CD4-positive, alpha-beta T cell treated with Interleukin-15 for 1 hour (primary cell): ENCODE data around the gene TRPV4.

Experiments used
- DNase-seq: peaks from one replicate; pipeline ENCODE4 v3.0.0-alpha.2; 2020

TRPV4 gene

GRCh38 chr12:109804820-109805761 is 28.1 kb downstream of the TRPV4 start:
- DNase-seq = peak; percentile 65

- no peak for DNase-seq
Measured at GRCh38 chr12:109803678-109804077, 29.5 kb downstream of the TRPV4 start.

GRCh38 chr12:109802828-109803227 is 30.4 kb downstream of the TRPV4 start:
- no peak for DNase-seq

DNA sequence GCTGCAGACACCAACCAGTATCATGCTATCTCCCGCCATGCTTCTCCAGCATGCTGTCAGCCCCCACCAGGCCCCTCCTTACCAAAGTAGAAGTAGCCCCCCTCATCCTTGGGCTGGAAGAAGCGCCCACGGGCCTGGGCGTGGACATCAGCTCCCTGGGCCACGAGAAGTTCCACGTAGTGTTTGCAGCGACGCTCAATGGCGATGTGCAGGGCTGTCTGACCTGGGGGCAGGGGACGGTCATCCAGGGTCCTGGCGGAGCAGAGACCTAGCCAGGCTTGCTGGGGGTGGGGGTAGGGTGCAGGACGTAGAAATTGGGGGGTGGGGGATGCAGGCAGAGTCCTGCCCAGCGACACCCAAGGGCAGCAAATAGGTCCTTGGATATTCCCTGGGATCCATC is 32.7 kb downstream of the TRPV4 start:
- no peak for DNase-seq

DNA sequence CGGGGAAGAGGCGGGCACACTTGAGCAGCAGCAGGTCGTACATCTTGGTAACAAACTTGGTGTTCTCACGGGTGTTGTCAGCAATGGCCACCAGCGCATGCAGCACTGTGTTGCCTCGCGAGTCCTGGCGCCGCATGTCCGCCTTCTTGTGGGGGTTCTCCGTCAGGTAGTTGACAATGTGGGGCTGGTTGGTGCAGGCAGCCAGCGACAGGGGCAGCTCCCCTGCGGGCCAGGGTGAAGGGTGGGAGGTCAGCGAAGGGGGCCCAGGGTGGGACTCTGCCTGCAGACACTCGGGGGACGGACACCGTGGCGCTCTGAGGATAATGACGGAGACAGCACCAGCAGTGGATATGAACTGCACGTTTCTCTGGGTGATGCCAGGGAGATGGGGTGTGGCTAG is 34.5 kb downstream of the TRPV4 start:
- DNase-seq = no peak

DNA sequence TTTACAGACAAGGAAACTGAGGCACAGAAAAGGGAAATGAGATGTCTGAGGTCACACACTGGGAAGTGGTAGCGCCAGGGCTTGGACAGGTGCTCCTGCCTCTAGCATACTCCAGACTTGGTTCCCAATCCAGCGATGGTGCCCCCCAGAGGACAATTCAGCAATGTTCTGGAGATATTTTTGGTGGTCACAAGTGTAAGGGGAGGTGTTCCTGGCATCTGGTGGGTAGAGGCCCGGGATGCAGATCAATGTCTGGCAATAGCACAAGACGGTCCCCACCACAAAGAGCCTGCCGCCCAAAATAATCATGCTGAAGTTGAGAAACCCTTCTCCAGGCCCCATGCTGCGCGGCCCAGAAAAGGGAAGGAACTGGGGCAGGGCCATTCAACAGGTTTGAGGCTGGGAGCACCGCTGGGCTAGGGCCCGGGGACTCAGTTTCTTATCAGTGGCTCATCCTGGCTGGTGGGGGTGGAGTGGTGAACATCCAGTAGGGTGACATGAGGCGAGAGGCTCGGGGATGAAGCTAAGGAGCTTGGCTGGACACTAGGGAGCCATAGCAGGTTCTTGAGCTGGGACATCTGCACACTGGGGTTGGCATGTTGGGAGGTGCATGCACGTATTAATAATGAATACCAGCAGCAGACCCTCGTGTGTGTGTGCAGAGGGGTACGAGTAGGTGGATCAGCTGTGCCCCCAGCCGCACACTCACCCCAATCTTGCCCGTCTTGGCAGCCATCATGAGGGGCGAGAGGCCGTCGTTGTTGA is 35.1 kb downstream of the TRPV4 start:
- no peak for DNase-seq

DNA sequence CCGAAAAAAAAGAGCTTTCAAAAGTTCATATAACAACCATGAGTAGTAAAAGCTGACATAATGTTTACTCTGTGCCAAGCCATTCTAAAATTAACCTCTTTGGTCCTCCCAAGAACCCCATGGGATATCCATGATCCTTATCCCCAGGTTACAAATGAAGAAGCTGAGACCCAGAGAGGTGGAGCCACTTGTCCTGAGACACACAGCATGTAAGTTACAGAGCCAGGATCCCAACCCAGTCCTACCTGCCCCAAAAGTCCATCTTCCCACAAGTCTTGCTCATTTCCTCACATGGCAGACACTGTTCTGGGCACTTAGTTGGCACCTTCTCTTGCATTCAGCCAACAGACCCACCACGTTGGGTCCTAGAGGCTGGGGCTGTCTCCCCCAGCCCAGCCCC is 37.1 kb downstream of the TRPV4 start:
- no peak for DNase-seq

GRCh38 chr12:109795023-109795422 is 38.2 kb downstream of the TRPV4 start:
- no peak for DNase-seq

GRCh38 chr12:109793826-109794501 is 39.2 kb downstream of the TRPV4 start:
- DNase-seq = no peak

- no peak for DNase-seq
Measured at GRCh38 chr12:109793411-109793810, 39.8 kb downstream of the TRPV4 start.

DNA sequence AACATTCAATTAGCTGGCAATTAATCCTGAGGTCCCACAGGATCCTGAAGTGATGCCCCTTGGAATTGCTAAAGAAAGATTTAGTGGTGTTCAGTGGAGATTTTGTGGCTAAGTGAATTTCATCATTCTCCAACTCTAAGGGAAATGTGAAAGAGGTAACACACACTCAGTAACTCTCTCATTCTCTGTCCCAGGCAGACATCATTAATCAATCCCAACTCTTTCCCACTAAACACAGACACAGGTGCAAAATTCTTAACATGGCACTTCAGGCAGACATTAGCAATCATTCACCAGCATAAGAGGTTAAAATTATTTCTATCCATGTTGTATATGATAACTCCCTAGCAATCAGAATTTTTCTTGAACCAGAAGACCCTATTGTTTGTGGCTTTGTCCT is 40.2 kb downstream of the TRPV4 start:
- no peak for DNase-seq

DNA sequence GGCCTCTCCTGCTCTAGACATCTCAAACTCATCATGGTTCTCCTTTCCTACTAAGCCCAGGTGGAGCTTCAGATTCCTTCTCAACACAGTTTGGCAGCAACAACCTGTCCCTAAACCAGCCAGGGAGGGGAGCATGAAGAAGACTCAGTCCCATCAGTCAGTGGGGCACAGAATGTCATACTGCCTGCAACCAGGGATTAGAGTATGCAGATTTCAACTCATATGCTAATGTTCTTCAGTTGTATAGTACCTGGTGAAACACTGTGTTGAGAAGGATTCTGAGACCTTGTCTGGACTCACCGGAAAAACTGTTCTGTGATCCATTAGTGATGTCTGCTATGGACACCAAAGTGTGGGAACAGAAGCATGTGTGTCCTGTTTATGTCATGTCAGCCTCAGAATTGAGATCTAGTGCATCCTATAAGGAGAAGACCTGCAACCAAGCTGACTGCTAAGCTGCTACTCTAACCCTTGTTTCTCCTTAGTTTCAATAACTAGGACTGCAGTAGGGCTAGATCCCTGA is 43.6 kb downstream of the TRPV4 start:
- DNase-seq = no peak

DNA sequence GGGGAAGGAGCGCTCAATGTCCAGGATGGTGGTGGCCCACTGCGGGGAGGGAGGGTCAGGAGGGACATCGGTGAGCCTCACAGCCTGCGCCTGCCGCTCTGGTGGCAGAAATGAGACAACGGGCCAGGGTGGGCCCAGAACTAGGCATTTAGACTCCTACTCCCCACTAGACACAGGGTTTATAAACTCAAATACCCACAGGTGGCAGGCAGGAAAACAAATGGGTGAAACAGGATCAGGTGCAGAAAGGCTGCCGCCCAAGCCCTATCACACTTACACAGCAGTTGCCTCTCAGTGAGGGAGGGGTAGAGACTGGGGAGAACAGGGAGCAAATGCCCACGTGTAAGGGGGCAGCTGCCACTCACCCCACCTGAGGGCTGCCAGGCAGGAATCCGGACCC is 46.4 kb downstream of the TRPV4 start:
- no peak for DNase-seq

DNA sequence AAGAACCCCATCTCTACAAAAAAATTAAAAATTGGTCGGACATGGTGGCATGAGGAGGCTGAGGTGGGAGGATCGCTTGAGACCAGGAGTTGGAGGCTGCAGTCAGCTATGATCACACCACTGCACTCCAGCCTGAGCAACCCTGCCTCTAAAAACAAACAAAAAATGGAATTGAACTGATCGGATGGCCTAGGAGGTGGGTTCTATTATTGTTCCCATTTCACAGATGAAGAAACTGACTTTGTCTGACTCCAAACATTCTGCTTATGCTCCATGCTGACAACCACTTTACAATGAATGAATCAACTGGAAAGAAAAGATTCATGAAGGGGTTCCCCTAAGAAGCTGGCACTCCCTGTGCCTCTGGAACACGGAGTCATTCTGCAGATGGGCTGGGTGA is 47.3 kb downstream of the TRPV4 start:
- DNase-seq = no peak

GRCh38 chr12:109783965-109784244 is 49.3 kb downstream of the TRPV4 start:
- no peak for DNase-seq

DNA sequence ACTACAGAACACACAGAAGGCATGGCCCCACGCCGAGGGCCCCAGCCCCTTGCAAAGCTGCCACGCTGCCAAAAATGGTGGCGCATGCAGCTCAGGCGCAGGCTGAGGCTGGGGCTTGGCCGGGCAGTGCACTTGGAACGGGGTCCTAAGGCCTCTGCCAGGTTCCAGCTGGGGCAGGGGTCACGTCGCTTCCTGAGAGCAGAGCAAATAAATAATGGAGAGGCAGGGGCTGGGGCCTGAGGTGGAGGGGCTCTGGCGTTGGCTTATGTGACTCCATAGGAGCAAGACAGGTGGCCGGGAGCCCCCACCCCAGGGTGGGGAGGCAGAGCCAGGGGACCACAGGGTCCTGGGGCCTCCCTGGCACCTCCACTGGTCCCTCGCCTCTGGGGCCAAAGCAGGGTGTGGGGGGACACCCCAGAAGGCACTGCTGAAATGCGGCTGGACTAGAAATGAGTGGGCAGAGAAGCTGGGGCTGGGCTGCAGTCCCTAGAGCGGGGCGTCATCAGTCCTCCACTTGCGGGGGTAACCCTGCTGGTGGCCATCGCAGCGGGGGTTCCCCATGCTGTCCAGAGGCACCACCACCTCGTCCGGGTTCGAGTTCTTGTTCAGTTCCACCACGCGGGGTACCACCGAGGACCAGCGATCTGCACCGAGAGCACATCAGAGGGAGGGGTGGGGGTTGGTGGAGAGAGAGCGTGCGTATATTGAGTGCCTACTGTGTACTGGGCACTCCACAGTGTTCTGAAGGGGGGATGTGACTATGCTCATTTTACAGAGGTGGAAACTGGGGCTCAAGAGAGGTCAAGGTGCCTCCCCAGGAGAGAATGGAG is 49.8 kb downstream of the TRPV4 start:
- no peak for DNase-seq

DNA sequence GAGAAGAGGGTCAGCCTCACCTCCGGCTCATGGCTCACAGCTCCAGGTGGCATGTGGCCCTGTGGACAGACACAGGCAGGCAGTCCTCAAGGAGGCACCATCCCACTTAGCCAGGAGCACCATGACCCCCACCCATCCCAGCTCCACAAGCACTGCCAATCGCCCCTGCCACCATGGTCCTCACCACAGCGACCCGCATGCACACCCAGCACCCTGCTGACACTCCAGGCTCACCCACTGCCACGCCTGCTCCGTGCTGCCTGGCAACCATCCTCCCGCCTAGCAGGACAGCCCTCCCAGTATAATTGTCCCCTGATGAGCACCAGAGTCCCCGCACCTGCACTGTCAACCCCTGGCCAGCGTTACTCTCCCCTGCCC is 50.9 kb downstream of the TRPV4 start:
- no peak for DNase-seq

- no peak for DNase-seq
Measured at GRCh38 chr12:109781668-109782325, 51.4 kb downstream of the TRPV4 start.

- no peak for DNase-seq
Measured at GRCh38 chr12:109779382-109779781, 53.8 kb downstream of the TRPV4 start.

GRCh38 chr12:109778684-109779083 is 54.5 kb downstream of the TRPV4 start:
- no peak for DNase-seq

- DNase-seq = peak; percentile 38
Measured at GRCh38 chr12:109777544-109777943, 55.7 kb downstream of the TRPV4 start.

GRCh38 chr12:109776624-109777023 is 56.6 kb downstream of the TRPV4 start:
- no peak for DNase-seq
